Stimulated activated CD8-positive, alpha-beta memory T cell treated with anti-CD3 and anti-CD28 coated beads, Interleukin-12 subunit alpha, Interleukin-12 subunit beta, amount 100 ng/mL, for 4 hours (primary cell): Measurements from ENCODE around the gene GLI1.
"Not testable (repeated sequence)": the region's sequence is repeated elsewhere in the genome, so short reads cannot be mapped to it uniquely, and the experiment has no call there.

Experiments
- DNase-seq: peaks from one replicate; pipeline ENCODE4 v3.0.0-alpha.2; 2020; ENCODE audit warnings: low read depth

Gene GLI1

GRCh38 chr12:57476162-57476992 lies 16.8 kb downstream of the GLI1 start:
- peak; percentile 57 for DNase-seq

DNA sequence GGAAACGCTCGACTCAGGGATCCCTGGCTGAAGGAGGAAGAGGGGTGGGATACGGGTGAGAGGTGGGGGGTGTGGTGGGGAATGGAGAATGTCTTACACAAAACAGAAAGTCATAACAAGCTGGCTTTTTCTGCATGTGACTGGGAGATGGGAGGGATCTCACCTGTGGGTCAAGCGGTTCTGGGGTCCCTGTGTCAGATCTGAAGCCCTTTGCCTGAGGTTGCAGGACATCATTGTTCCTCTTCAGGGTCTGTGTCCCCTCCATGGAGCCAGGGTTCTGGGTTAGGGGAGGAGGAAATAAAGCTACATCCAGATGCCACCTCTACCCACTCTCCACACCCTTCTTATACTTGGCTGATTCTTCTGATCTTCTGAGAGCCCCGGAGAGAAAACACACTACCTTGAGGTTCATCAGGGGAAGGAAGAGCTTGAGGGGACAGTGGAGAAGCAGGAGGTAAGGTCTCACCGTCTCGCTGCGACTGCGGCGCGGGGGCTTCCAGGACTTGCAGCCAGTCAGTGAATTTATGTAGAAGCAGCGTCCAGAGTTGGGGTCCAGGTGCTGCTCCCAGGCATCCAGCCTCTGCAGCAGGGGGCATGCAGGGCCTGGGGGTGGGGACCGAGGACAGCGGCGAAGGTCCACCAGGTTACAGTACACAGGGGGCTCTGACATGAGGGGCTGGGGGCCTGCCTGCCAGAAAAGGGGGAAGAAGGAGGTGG lies 17.6 kb downstream of the GLI1 start:
- DNase-seq: no peak

DNA sequence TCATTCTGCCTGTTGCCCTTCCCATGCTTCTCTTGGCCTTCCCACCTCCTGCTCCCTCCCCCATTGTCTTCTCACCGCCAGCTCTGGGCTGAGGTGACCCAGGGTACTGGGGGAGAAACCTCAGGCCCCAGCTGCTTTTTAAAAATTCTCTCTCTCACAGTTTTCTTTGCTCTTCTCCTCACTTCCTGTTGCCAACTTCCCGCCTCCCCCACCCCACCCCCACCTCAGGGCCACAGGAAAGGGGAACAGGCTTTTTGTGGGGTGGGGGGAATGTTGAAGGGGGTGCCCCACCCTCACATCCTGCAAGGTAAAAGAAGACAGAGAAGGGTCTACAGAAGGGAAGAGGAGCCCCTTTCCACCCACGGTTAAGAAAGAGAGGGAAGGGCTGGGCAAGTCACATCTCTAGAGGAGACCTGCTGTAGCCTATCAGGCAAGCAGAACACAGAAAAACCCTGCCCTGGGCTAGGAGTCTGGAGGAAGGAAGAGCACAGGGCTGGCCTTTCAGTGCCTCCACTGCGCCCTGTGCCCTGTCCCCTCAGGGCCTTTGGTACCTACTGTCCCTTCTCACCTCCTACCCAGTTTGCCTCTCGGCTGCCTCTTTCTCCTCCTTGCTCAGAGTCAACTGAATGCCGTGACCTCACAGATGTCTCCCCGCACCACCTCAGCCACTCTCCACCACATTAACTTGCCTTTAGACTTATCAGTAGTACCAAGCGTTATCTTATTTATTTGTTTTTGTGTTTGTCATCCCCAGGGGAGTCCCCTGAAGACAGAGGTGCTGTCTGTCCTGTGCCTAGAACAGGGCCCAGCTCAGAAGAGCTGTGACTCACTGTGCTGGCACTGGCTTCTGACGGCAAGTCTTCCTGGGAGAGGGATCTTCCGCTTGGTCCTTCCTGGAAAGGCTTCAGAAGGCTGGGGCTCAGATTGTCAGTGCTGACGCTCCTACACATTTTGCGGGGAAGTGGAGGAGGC lies 18.4 kb downstream of the GLI1 start:
- no peak for DNase-seq

- no peak for DNase-seq
These were observed 19.4 kb downstream of the GLI1 start for GRCh38 chr12:57479043-57479375.

GRCh38 chr12:57479376-57480115 lies 20.0 kb downstream of the GLI1 start, which contains the start of gene ARHGAP9:
Gene ARHGAP9 (minus strand): TSS chr12:57479866. CDS start chr12:57479406, 460 bp downstream.
- DNase-seq: no peak

GRCh38 chr12:57481671-57482070 lies 22.1 kb downstream of the GLI1 start:
- DNase-seq: no peak

DNA sequence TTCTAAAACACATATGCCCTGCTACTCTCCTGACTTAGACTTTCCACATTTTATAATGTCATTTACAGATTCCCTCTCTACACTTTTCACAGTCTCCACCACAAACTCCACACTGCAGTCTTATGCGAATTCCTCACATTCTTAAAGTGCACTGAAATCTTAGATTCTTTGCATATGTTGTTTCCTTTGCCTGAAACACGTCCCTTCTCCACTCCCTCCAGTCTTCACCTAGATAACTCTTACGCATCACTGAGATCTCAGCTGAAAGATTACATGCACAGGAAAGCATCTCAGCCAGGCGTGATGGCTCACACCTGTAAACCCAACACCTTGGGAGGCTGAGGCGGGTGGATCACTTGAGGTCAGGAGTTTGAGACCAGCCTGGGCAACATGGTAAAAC lies 23.9 kb downstream of the GLI1 start:
- DNase-seq: no peak

GRCh38 chr12:57485695-57486094 lies 26.1 kb downstream of the GLI1 start:
- DNase-seq: no peak

DNA sequence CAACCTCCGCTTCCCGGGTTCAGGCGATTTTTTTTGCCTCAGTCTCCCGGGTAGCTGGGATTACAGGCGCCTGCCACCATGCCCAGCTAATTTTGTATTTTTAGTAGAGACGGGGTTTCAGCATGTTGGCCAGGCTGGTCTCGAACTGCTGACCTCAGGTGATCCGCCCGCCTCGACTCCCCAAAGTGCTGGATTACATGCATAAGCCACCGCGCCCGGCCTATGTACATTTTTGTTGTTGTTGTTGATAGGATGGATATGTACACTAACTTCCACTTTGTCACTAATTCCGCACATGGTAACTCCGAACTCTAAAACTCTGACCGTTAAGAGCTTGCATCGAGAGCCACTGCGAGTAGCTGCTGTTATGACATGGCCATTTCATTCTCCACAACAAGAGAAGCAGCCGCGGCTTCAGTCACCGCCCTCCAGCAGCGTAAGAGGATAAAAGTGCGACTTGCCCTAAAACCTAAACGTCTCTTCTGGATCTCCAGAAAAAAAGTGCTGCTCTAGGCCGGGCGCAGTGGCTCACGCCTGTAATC lies 27.5 kb downstream of the GLI1 start:
- no peak for DNase-seq

- DNase-seq: peak; percentile 82
These were observed 28.2 kb downstream of the GLI1 start, which contains the start of gene MARS1 for GRCh38 chr12:57487597-57488401. Gene MARS1 (plus strand): TSS chr12:57488068. CDS start chr12:57488091, 23 bp downstream.

GRCh38 chr12:57488402-57489156 lies 29.0 kb downstream of the GLI1 start:
- DNase-seq: no peak

DNA sequence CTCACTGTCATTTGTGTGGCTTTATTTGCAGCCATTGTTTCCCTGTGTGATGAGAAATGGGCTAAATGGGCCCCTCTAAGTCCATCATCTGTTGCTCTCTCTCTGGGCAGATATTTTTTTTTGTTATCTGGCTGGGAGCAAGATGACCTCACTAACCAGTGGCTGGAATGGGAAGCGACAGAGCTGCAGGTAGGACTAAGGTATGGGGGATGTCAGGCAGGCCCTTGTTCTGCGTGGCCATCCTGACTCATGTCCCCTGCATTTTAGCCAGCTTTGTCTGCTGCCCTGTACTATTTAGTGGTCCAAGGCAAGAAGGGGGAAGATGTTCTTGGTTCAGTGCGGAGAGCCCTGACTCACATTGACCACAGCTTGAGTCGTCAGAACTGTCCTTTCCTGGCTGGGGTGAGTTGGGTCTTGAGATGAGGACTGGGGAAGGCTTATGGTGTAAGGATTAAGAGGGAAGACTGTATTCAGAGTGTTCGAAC lies 29.6 kb downstream of the GLI1 start:
- no peak for DNase-seq

GRCh38 chr12:57490126-57490525 lies 30.5 kb downstream of the GLI1 start:
- no peak for DNase-seq

GRCh38 chr12:57491393-57492280 lies 32.1 kb downstream of the GLI1 start:
- no peak for DNase-seq

DNA sequence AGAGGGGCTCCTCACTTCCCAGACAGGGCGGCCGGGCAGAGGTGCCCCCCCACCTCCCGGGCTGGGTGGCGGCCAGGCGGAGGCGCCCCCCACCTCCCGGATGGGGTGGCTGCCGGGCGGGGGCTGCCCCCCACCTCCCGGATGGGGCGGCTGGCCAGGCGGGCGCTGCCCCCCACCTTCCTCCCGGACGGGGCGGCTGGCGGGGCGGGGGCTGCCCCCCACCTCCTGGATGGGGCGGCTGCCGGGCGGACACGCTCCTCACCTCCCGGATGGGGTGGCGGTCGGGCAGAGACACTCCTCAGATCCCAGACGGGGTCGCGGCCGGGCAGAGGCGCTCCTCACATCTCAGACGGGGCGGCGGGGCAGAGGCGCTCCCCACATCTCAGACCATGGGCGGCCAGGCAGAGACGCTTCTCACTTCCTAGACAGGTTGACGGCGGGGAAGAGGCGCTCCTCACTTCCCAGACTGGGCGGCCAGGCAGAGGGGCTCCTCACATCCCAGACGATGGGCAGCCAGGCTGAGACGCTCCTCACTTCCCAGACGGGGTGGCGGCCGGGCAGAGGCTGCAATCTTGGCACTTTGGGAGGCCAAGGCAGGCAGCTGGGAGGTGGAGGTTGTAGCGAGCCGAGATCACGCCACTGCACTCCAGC lies 35.6 kb downstream of the GLI1 start:
- DNase-seq: not testable (repeated sequence)

GRCh38 chr12:57496822-57497221 lies 37.2 kb downstream of the GLI1 start:
- no peak for DNase-seq

DNA sequence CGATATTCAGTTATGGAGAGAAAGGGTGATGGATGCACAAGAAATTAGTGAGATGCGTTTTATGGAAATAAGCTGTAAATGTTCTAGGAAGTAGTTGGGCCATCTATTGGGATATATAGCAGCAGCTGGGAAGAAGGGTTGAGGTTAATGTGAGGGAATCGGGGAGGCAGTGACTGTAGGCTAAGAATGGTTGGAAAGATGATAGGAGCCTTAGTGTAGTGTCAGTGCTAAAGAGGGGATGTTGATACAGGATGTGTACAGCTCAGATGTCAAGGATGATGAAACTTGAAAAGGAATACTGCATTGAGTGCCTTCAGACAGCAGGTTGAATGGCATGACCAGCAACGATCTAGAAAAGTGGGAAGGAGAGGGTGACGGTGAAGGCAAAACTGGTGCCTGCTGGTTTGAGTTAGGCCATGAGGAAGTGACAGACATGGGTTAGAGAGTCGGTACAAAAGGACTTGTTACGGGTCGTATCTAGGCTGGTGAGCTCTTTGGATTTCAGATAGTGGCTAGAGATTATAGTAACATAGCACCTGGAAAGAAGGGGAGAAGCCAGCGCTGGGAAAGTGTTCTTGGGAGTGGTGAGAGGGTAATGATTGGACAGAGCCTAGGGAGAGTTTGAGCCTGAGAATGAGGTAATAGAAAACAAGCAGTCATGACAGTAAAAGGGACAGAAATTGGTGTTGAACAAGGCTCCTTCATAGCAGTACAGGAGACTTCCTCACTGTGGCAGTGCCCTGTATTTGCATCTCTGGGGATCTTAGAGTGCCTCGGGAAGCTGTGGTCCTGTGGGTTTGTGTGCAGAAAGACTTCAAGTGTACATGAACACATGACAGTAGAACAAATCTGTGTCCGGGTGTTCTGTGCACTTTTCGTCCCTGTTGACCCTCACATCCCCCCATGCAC lies 37.9 kb downstream of the GLI1 start:
- no peak for DNase-seq
